ENCODE measurements around the gene DNMT1.

DNMT1 gene

GRCh38 chr19:10092648-10093294 is 102.0 kb downstream of the DNMT1 start:
- no peak for DNase-seq

- no peak for DNase-seq
Observed at GRCh38 chr19:10091895-10092641, 102.7 kb downstream of the DNMT1 start.

- DNase-seq: no peak
Observed at GRCh38 chr19:10091370-10091687, 103.4 kb downstream of the DNMT1 start.

- DNase-seq: no peak
Observed at GRCh38 chr19:10089801-10090375, 104.9 kb downstream of the DNMT1 start.

GRCh38 chr19:10088949-10089554 is 105.7 kb downstream of the DNMT1 start:
- DNase-seq: no peak

GRCh38 chr19:10087296-10088061 is 107.3 kb downstream of the DNMT1 start:
- no peak for DNase-seq

GRCh38 chr19:10086591-10087192 is 108.1 kb downstream of the DNMT1 start:
- no peak for DNase-seq

- DNase-seq: no peak
Observed at GRCh38 chr19:10085641-10086590, 108.8 kb downstream of the DNMT1 start, which contains the start of gene SHFL. TSS of gene SHFL (plus strand) at chr19:10086317. CDS start at chr19:10086428, 111 bp downstream.

- DNase-seq: no peak
Observed at GRCh38 chr19:10084803-10085202, 110.0 kb downstream of the DNMT1 start.

GRCh38 chr19:10083911-10084310 is 110.8 kb downstream of the DNMT1 start:
- no peak for DNase-seq
